HCT116 (cell line): ENCODE results near the gene ERBB3. TPM values are rescaled to one million over a fixed set of nuclear protein-coding genes. Genes with fewer than 3 reads are reported as not detected.

Source experiments
- ATAC-seq: fragments of 200-7000 bp; cut with Tn5 transposase; 2 replicates; pipeline ENCODE4 v1.9.1; 2020; ENCODE audit warnings: mild to moderate bottlenecking, moderate library complexity
- BruUV-seq: library from RNA; stranded (reverse); fragments of 400-500 nt; replicated peaks from 2 replicates; lab custom pipeline; 2021; lab: Mats Ljungman, UMichigan
- CTCF ChIA-PET: fragments of 300-600 bp; sonication (Branson Sonifier 250); formaldehyde crosslinking; loops from one replicate; lab custom pipeline; 2021; ENCODE audit warnings: antibody characterized with exemption; lab: Charles Lee
- POLR2A ChIA-PET: fragments of 300-600, 350-600 bp; sonication (Branson Sonifier 250); formaldehyde crosslinking; loops from one replicate; lab custom pipeline; 2021; ENCODE audit warnings: antibody characterized with exemption; lab: Charles Lee
- RAD21 ChIA-PET, 2 experiments: fragments of 300-600 bp; sonication (Branson Sonifier 250); formaldehyde crosslinking; loops; one replicate each; lab custom pipeline; 2023; ENCODE audit warnings: low total read pairs in 2 of 2; ENCODE audit not compliant: uncharacterized antibody in 2 of 2, unreplicated experiment in 2 of 2, low non-redundant PET in 1 of 2; lab: Charles Lee
- DNase-seq: peaks from one replicate; pipeline ENCODE4 v3.0.0-alpha.2; 2010; ENCODE audit warnings: low read depth, low spot score
- H2AFZ ChIP-seq: fragments of 200-600 bp; shearing (Covaris generic), sonication (generic); 2 replicates; pipeline ENCODE4 v1.6.1; 2017; ENCODE audit warnings: low read depth, mixed run types, mixed read lengths, antibody characterized with exemption, low read length; ENCODE audit not compliant: poor library complexity, severe bottlenecking
- H3K27ac ChIP-seq: 2 replicates; pipeline ENCODE4 v1.5.1; 2012; ENCODE audit warnings: low read depth, low read length
- H3K27me3 ChIP-seq: fragments of 200-600 bp; sonication (generic); 2 replicates; pipeline ENCODE4 v1.6.1; 2016; ENCODE audit warnings: mixed run types, low read length, mixed read lengths; ENCODE audit not compliant: insufficient read depth
- H3K36me3 ChIP-seq, 2 experiments: fragments of 200-500 bp in 1 of 2; fragments of 200-600 bp in 1 of 2; sonication (Bioruptor generic) in 1 of 2; sonication (generic) in 1 of 2; 2 replicates each; pipeline versions ENCODE4 v1.5.1 to v1.6.1; 2014 to 2016; ENCODE audit warnings: low read length in 2 of 2, inconsistent platforms in 1 of 2, mixed read lengths in 1 of 2, mixed run types in 1 of 2; ENCODE audit not compliant: insufficient read depth in 2 of 2, control insufficient read depth in 1 of 2
- H3K4me1 ChIP-seq, 2 experiments: fragments of 200-600 bp in 1 of 2; sonication (generic) in 1 of 2; 2 replicates each; pipeline versions ENCODE4 v1.5.1 to v1.6.1; 2012 to 2017; ENCODE audit warnings: low read length in 2 of 2, inconsistent platforms in 1 of 2, mild to moderate bottlenecking in 1 of 2, mixed read lengths in 1 of 2, mixed run types in 1 of 2, moderate library complexity in 1 of 2; ENCODE audit not compliant: insufficient read depth in 2 of 2, control insufficient read depth in 1 of 2
- H3K4me2 ChIP-seq: fragments of 200-600 bp; sonication (generic); 2 replicates; pipeline ENCODE4 v1.6.1; 2017; ENCODE audit warnings: mixed run types, low read length, mixed read lengths
- H3K4me3 ChIP-seq, 2 experiments: fragments of 200-600 bp in 1 of 2; sonication (generic) in 1 of 2; replicated peaks in 1 of 2; 2 replicates each; pipeline ENCODE4 v1.5.1; 2011 to 2016; ENCODE audit warnings: low read length in 2 of 2, control low read depth in 1 of 2, low read depth in 1 of 2, mild to moderate bottlenecking in 1 of 2, mixed read lengths in 1 of 2, mixed run types in 1 of 2
- H3K79me2 ChIP-seq: fragments of 200-600 bp; sonication (generic); 2 replicates; pipeline ENCODE4 v1.6.1; 2017; ENCODE audit warnings: mild to moderate bottlenecking, mixed run types, low read length, moderate library complexity, mixed read lengths; ENCODE audit not compliant: insufficient read depth
- H3K9ac ChIP-seq: fragments of 200-600 bp; sonication (generic); 2 replicates; pipeline ENCODE4 v1.6.1; 2016; ENCODE audit warnings: low read length, mixed read lengths
- H3K9me2 ChIP-seq: fragments of 200-600 bp; sonication (generic), shearing (Covaris generic); 2 replicates; pipeline ENCODE4 v1.6.1; 2017; ENCODE audit warnings: mixed run types, mild to moderate bottlenecking, moderate library complexity; ENCODE audit not compliant: insufficient read depth
- H3K9me3 ChIP-seq, 2 experiments: fragments of 200-500 bp in 1 of 2; fragments of 200-600 bp in 1 of 2; sonication (Bioruptor generic) in 1 of 2; sonication (generic) in 1 of 2; 2 replicates each; pipeline ENCODE4 v1.6.1; 2014 to 2017; ENCODE audit warnings: low read length in 2 of 2, mixed read lengths in 2 of 2, inconsistent platforms in 1 of 2, low read depth in 1 of 2, mild to moderate bottlenecking in 1 of 2, mixed run types in 1 of 2, moderate library complexity in 1 of 2; ENCODE audit not compliant: control insufficient read depth in 1 of 2, insufficient read depth in 1 of 2
- H4K20me1 ChIP-seq: fragments of 200-600 bp; sonication (generic), shearing (Covaris generic); 2 replicates; pipeline ENCODE4 v1.6.1; 2017; ENCODE audit warnings: mixed run types, mild to moderate bottlenecking, moderate library complexity; ENCODE audit not compliant: insufficient read depth
- EGR1 ChIP-seq: IDR thresholded peaks from 2 replicates; pipeline ENCODE4 v1.6.1; 2012; ENCODE audit warnings: low read depth
- ELF1 ChIP-seq: IDR thresholded peaks from 2 replicates; pipeline ENCODE4 v1.6.1; 2012; ENCODE audit warnings: low read depth, borderline replicate concordance
- EZH2 ChIP-seq: fragments of 200-600 bp; sonication (generic); IDR thresholded peaks from 2 replicates; pipeline ENCODE4 v1.6.1; 2017; ENCODE audit warnings: antibody characterized with exemption, mixed run types
- FOSL1 ChIP-seq: IDR thresholded peaks from 2 replicates; pipeline ENCODE4 v1.6.1; 2012; ENCODE audit warnings: low read depth
- JUND ChIP-seq: IDR thresholded peaks from 2 replicates; pipeline ENCODE4 v1.6.1; 2012
- MAX ChIP-seq: IDR thresholded peaks from 2 replicates; pipeline ENCODE4 v1.6.1; 2012
- POLR2AphosphoS5 ChIP-seq: IDR thresholded peaks from 2 replicates; pipeline ENCODE4 v1.6.1; 2011; ENCODE audit warnings: mild to moderate bottlenecking, low read depth, low read length, moderate library complexity
- RAD21 ChIP-seq: IDR thresholded peaks from 2 replicates; pipeline ENCODE4 v1.6.1; 2012; ENCODE audit warnings: low read depth, mild to moderate bottlenecking
- SIN3A ChIP-seq: IDR thresholded peaks from 2 replicates; pipeline ENCODE4 v1.6.1; 2012; ENCODE audit warnings: low read depth
- SP1 ChIP-seq: IDR thresholded peaks from 2 replicates; pipeline ENCODE4 v1.6.1; 2012; ENCODE audit warnings: low read depth
- SRF ChIP-seq: IDR thresholded peaks from 2 replicates; pipeline ENCODE4 v1.6.1; 2012; ENCODE audit warnings: low read depth
- YY1 ChIP-seq: IDR thresholded peaks from 2 replicates; pipeline ENCODE4 v1.6.1; 2011; ENCODE audit warnings: low read length, low read depth, moderate library complexity, mild to moderate bottlenecking; ENCODE audit not compliant: insufficient replicate concordance; ENCODE audit errors: extremely low read depth
- ZNF274 ChIP-seq: fragments of 200-500 bp; sonication (Bioruptor generic); IDR thresholded peaks from 2 replicates; pipeline ENCODE4 v1.6.1; 2014; ENCODE audit warnings: mild to moderate bottlenecking, low read depth, low read length, inconsistent platforms
- intact Hi-C: fragments of 100-400 bp; cut with micrococcal nuclease; formaldehyde crosslinking; loops from 2 replicates; pipeline ENCODE4 v1.10.0; 2022
- total RNA-seq: library from RNA; stranded (reverse); gene quantifications from one replicate; pipeline ENCODE4 v1.2.1, GENCODE V29; 2021; ENCODE audit not compliant: unreplicated experiment
- TF ChIP-seq, protein P1 (sequence below): IDR thresholded peaks from 2 replicates; pipeline ENCODE4 v1.6.1; 2011; ENCODE audit warnings: mild to moderate bottlenecking, low read length, moderate library complexity; ENCODE audit not compliant: insufficient replicate concordance; ENCODE audit errors: extremely low read depth
- TF ChIP-seq, protein P2 (sequence below), 3 experiments: fragments of 200-600 bp in 1 of 3; sonication (generic) in 1 of 3; IDR thresholded peaks in 2 of 3; conservative IDR thresholded peaks in 1 of 3; 2 replicates each; pipeline ENCODE4 v1.5.1; 2012 to 2017; ENCODE audit warnings: low read depth in 2 of 3, low read length in 2 of 3, antibody characterized with exemption in 1 of 3, borderline replicate concordance in 1 of 3, control low read depth in 1 of 3, mild to moderate bottlenecking in 1 of 3, mixed read lengths in 1 of 3, mixed run types in 1 of 3, moderate library complexity in 1 of 3; ENCODE audit not compliant: insufficient read depth in 1 of 3
- TF ChIP-seq, protein P3 (sequence below): IDR thresholded peaks from 2 replicates; pipeline ENCODE4 v1.6.1; 2012

The ERBB3 gene
- total RNA-seq, 1 experiment from 2014 or later = 39.7 TPM

GRCh38 chr12:56062996-56063395, 17.0 kb upstream of the ERBB3 start:
- ChIA-PET RAD21 (no interaction called here), CTCF (no interaction called here), POLR2A (no interaction called here)
- no peaks in the 10 kb centered on the region for H3K9me2 ChIP-seq
- TF ChIP-seq, protein P1, sequence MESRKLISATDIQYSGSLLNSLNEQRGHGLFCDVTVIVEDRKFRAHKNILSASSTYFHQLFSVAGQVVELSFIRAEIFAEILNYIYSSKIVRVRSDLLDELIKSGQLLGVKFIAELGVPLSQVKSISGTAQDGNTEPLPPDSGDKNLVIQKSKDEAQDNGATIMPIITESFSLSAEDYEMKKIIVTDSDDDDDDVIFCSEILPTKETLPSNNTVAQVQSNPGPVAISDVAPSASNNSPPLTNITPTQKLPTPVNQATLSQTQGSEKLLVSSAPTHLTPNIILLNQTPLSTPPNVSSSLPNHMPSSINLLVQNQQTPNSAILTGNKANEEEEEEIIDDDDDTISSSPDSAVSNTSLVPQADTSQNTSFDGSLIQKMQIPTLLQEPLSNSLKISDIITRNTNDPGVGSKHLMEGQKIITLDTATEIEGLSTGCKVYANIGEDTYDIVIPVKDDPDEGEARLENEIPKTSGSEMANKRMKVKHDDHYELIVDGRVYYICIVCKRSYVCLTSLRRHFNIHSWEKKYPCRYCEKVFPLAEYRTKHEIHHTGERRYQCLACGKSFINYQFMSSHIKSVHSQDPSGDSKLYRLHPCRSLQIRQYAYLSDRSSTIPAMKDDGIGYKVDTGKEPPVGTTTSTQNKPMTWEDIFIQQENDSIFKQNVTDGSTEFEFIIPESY = no peak
- TF ChIP-seq FOSL1 (no peak), JUND (no peak), ZNF274 (no peak), POLR2AphosphoS5 (no peak), SIN3A (no peak), SP1 (no peak), RAD21 (no peak), MAX (no peak), EZH2 (no peak), EGR1 (no peak), ELF1 (no peak), YY1 (no peak), SRF (no peak)
- TF ChIP-seq, protein P2, sequence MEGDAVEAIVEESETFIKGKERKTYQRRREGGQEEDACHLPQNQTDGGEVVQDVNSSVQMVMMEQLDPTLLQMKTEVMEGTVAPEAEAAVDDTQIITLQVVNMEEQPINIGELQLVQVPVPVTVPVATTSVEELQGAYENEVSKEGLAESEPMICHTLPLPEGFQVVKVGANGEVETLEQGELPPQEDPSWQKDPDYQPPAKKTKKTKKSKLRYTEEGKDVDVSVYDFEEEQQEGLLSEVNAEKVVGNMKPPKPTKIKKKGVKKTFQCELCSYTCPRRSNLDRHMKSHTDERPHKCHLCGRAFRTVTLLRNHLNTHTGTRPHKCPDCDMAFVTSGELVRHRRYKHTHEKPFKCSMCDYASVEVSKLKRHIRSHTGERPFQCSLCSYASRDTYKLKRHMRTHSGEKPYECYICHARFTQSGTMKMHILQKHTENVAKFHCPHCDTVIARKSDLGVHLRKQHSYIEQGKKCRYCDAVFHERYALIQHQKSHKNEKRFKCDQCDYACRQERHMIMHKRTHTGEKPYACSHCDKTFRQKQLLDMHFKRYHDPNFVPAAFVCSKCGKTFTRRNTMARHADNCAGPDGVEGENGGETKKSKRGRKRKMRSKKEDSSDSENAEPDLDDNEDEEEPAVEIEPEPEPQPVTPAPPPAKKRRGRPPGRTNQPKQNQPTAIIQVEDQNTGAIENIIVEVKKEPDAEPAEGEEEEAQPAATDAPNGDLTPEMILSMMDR (IDR thresholded peaks at IDR 0.05 in 2 of 3, conservative IDR thresholded peaks at IDR 0.05 in 1 of 3; ENCODE audit: borderline replicate concordance in 1 of 3, insufficient read depth in 1 of 3, low read depth in 2 of 3, low read length in 2 of 3) = no peak
- TF ChIP-seq, protein P3, sequence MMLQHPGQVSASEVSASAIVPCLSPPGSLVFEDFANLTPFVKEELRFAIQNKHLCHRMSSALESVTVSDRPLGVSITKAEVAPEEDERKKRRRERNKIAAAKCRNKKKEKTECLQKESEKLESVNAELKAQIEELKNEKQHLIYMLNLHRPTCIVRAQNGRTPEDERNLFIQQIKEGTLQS = no peak
- no peaks in the 10 kb centered on the region for H3K79me2 ChIP-seq
- H3K9ac ChIP-seq = no peak overlapping the region
- peaks cover 13 to 27% of the 10 kb centered on the region in 2 experiments for H3K4me1 ChIP-seq
- H3K27me3 ChIP-seq = no peaks in the 10 kb centered on the region
- H3K4me3 ChIP-seq = no peak overlapping the region
- H4K20me1 ChIP-seq = no peaks in the 10 kb centered on the region
- no peaks in the 10 kb centered on the region for H3K36me3 ChIP-seq
- no peak overlapping the region for H3K4me2 ChIP-seq
- no TSS peak for BruUV-seq
- intact Hi-C loops = no loop called here
- DNase-seq (no peak), ATAC-seq (no peak)
- H3K9me3 ChIP-seq = no peaks in the 10 kb centered on the region
- H2AFZ ChIP-seq = no peak overlapping the region
- no peak overlapping the region for H3K27ac ChIP-seq
